GM12865 (cell line): ENCODE data around the gene PLXNB2.

Source experiments
- DNase-seq: peaks from one replicate; pipeline ENCODE4 v3.0.0; 2010; ENCODE audit warnings: low read depth
- H3K4me3 ChIP-seq: 2 replicates; pipeline ENCODE4 v1.5.1; 2011; ENCODE audit warnings: mild to moderate bottlenecking, low read depth, low read length, control low read depth
- CTCF ChIP-seq: IDR thresholded peaks from 2 replicates; pipeline ENCODE4 v1.5.1; 2011; ENCODE audit warnings: low read length, control low read depth, low read depth, inconsistent platforms; ENCODE audit not compliant: insufficient read depth; ENCODE audit errors: missing control alignments

PLXNB2 gene

GRCh38 chr22:50267591-50268390, 39.7 kb downstream of the PLXNB2 start:
- peak; percentile 27 for TF ChIP-seq CTCF
- no peak overlapping the region for H3K4me3 ChIP-seq
- DNase-seq: peak; percentile 59

- no peak overlapping the region for H3K4me3 ChIP-seq
- DNase-seq: no peak
- no peak for TF ChIP-seq CTCF
These were observed 40.5 kb downstream of the PLXNB2 start for GRCh38 chr22:50266994-50267393.

GRCh38 chr22:50264946-50265669, 42.3 kb downstream of the PLXNB2 start:
- no peak for TF ChIP-seq CTCF
- DNase-seq: no peak
- no peak overlapping the region for H3K4me3 ChIP-seq

- no peak for DNase-seq
- TF ChIP-seq CTCF: no peak
- no peak overlapping the region for H3K4me3 ChIP-seq
These were observed 43.2 kb downstream of the PLXNB2 start for GRCh38 chr22:50264104-50264745.

- no peak for TF ChIP-seq CTCF
- DNase-seq: no peak
- no peak overlapping the region for H3K4me3 ChIP-seq
These were observed 44.4 kb downstream of the PLXNB2 start for GRCh38 chr22:50262973-50263617.

GRCh38 chr22:50262460-50262911, 45.0 kb downstream of the PLXNB2 start:
- TF ChIP-seq CTCF: no peak
- DNase-seq: no peak
- no peak overlapping the region for H3K4me3 ChIP-seq
